Activated T-cell treated with anti-CD3 and anti-CD28 coated beads for 1 hour (primary cell): Measurements from ENCODE around the gene SKP1.
"Not testable (repeated sequence)": the region's sequence is repeated elsewhere in the genome, so short reads cannot be mapped to it uniquely, and the experiment has no call there.

ENCODE experiments used
- DNase-seq: peaks from one replicate; pipeline ENCODE4 v3.0.0-alpha.2; 2020; ENCODE audit warnings: low read depth

Gene SKP1

GRCh38 chr5:134176511-134177368 lies at the start of gene SKP1:
TSS of gene SKP1 (minus strand) at chr5:134176950. CDS start at chr5:134174022, 2,928 bp downstream.
- DNase-seq: peak; percentile 77

GRCh38 chr5:134225780-134226440 lies 49.2 kb upstream of the SKP1 start, which contains the start of gene PPP2CA:
TSS of gene PPP2CA (minus strand) at chr5:134226073. CDS start at chr5:134225861, 212 bp downstream.
- peak; percentile 99 for DNase-seq

- DNase-seq: peak; percentile 46
Observed at GRCh38 chr5:134224888-134225779, 48.4 kb upstream of the SKP1 start.

GRCh38 chr5:134223406-134224248 lies 46.9 kb upstream of the SKP1 start:
- DNase-seq: no peak

- DNase-seq: not testable (repeated sequence)
Observed at GRCh38 chr5:134221690-134222089, 44.9 kb upstream of the SKP1 start.

GRCh38 chr5:134215757-134216156 lies 39.0 kb upstream of the SKP1 start:
- no peak for DNase-seq

GRCh38 chr5:134211263-134212031 lies 34.7 kb upstream of the SKP1 start:
- not testable (repeated sequence) for DNase-seq

GRCh38 chr5:134209477-134210245 lies 32.9 kb upstream of the SKP1 start:
- no peak for DNase-seq

GRCh38 chr5:134207696-134208095 lies 30.9 kb upstream of the SKP1 start:
- no peak for DNase-seq

- no peak for DNase-seq
Observed at GRCh38 chr5:134206627-134207160, 29.9 kb upstream of the SKP1 start.

- no peak for DNase-seq
Observed at GRCh38 chr5:134204575-134204974, 27.8 kb upstream of the SKP1 start.

- DNase-seq: no peak
Observed at GRCh38 chr5:134203630-134204029, 26.9 kb upstream of the SKP1 start.

GRCh38 chr5:134195666-134196065 lies 18.9 kb upstream of the SKP1 start:
- no peak for DNase-seq

GRCh38 chr5:134189031-134189430 lies 12.3 kb upstream of the SKP1 start:
- DNase-seq: no peak

GRCh38 chr5:134188092-134188491 lies 11.3 kb upstream of the SKP1 start:
- no peak for DNase-seq

GRCh38 chr5:134184155-134185135 lies 7.7 kb upstream of the SKP1 start:
- DNase-seq: peak; percentile 62

GRCh38 chr5:134183481-134183880 lies 6.7 kb upstream of the SKP1 start:
- no peak for DNase-seq

- no peak for DNase-seq
Observed at GRCh38 chr5:134178096-134178419, 1.3 kb upstream of the SKP1 start.
